Tongue (tissue), 3 donors: ENCODE results near the gene UGT3A2. TPM values are rescaled to one million over a fixed set of nuclear protein-coding genes. Genes with fewer than 3 reads are reported as not detected.

Experiments used
- DNase-seq: peaks from one replicate; pipeline ENCODE4 v3.0.0-alpha.2; 2015
- small RNA-seq: library from RNA; depleted of rRNA; stranded (forward); fragments of <200 nt; gene quantifications from one replicate; pipeline ENCODE3, GENCODE V24; 2014; ENCODE audit warnings: low replicate concordance
- total RNA-seq: library from RNA; depleted of rRNA; stranded (reverse); fragments of >200 nt; gene quantifications from one replicate; pipeline ENCODE4 v1.2.3, GENCODE V29; 2014

UGT3A2 gene
- total RNA-seq, 1 donor from 2014 or later: 0.21 TPM

GRCh38 chr5:36001032-36001431 lies 65.7 kb downstream of the UGT3A2 start:
- DNase-seq: no peak

- no peak for DNase-seq
These were observed 67.1 kb downstream of the UGT3A2 start for GRCh38 chr5:35999547-35999946.

- no peak for DNase-seq
These were observed 70.6 kb downstream of the UGT3A2 start for GRCh38 chr5:35996076-35996475.

- DNase-seq: peak; percentile 50
These were observed 75.6 kb downstream of the UGT3A2 start, which contains the start of gene UGT3A1 for GRCh38 chr5:35990941-35991611. Gene UGT3A1 (minus strand): TSS chr5:35991390. CDS start chr5:35991240, 150 bp downstream.

- peak; percentile 25 for DNase-seq
These were observed 76.2 kb downstream of the UGT3A2 start for GRCh38 chr5:35990520-35990919.

- no peak for DNase-seq
These were observed 78.2 kb downstream of the UGT3A2 start for GRCh38 chr5:35988529-35988928.

- DNase-seq: no peak
These were observed 78.9 kb downstream of the UGT3A2 start for GRCh38 chr5:35987776-35988175.

Small RNA genes within 50 kb of the gene (small RNA-seq; reads per million reads assigned to genes)
- not detected for gene AC016612.1

Other genes with a start within 250 kb of the UGT3A2 start
- 0.72 TPM for gene IL7R, start 210.0 kb downstream of the UGT3A2 start, total RNA-seq
- gene CAPSL, start 128.3 kb downstream of the UGT3A2 start, total RNA-seq: not detected
- gene UGT3A1, start 75.5 kb downstream of the UGT3A2 start, total RNA-seq: 26.6 TPM
- gene LMBRD2, start 85.0 kb upstream of the UGT3A2 start, total RNA-seq: 41.0 TPM
- gene SKP2, start 85.2 kb upstream of the UGT3A2 start, total RNA-seq: 65.9 TPM
- 69.0 TPM for gene NADK2, start 175.0 kb upstream of the UGT3A2 start, total RNA-seq
- 8.4 TPM for gene RANBP3L, start 235.0 kb upstream of the UGT3A2 start, total RNA-seq